Peyer's patch (tissue), 4 donors: ENCODE measurements around the gene ANO8.

Source experiments
- CTCF ChIP-seq, 6 experiments: fragments of 450-650 bp in 4 of 6; fragments of 200-600 bp in 2 of 6; sonication (generic) in 1 of 6; IDR thresholded peaks; one replicate each; pipeline ENCODE4 v1.5.1; 2017 to 2019; ENCODE audit warnings: antibody characterized with exemption in 6 of 6, mild to moderate bottlenecking in 3 of 6, moderate library complexity in 1 of 6
- POLR2A ChIP-seq, 2 donors: fragments of 450-650 bp; IDR thresholded peaks; one replicate each; pipeline ENCODE4 v1.5.1; 2017; ENCODE audit warnings: antibody characterized with exemption in 2 of 2, mild to moderate bottlenecking in 2 of 2, moderate library complexity in 2 of 2

GRCh38 chr19:17359905-17360800, 25.5 kb upstream of the ANO8 start:
- TF ChIP-seq POLR2A (IDR thresholded peaks at IDR 0.05) (no peak), CTCF (IDR thresholded peaks at IDR 0.05) (no peak)
